GM12878 (cell line): Measurements from ENCODE around the gene SLC9A8. TPM values are rescaled to one million over a fixed set of nuclear protein-coding genes. Genes with fewer than 3 reads are reported as not detected.

Experiments used
- ATAC-seq: fragments of 200-7000 bp; cut with Tn5 transposase; 3 replicates; pipeline ENCODE4 v1.9.1; 2020; ENCODE audit warnings: mild to moderate bottlenecking, moderate library complexity
- BruUV-seq: library from RNA; stranded (reverse); fragments of 400-500 nt; replicated peaks from 2 replicates; lab custom pipeline; 2021; lab: Mats Ljungman, UMichigan
- CTCF ChIA-PET: fragments of 300-600 bp; sonication (Branson Sonifier 250); formaldehyde crosslinking; extraction: SDS; loops from one replicate; lab custom pipeline; 2021; ENCODE audit warnings: inconsistent platforms; lab: Yijun Ruan, JAX
- POLR2A ChIA-PET: fragments of 350-600 bp; formaldehyde crosslinking; extraction: SDS; loops from one replicate; lab custom pipeline; 2021; ENCODE audit warnings: inconsistent platforms; lab: Charles Lee
- RAD21 ChIA-PET: fragments of 300-600 bp; sonication (Branson Sonifier 250); formaldehyde crosslinking; loops from one replicate; lab custom pipeline; 2023; ENCODE audit warnings: antibody characterized with exemption; ENCODE audit not compliant: unreplicated experiment; lab: Charles Lee
- SMC1A ChIA-PET: fragments of 300-600 bp; sonication (Branson Sonifier 250); formaldehyde crosslinking; loops from one replicate; lab custom pipeline; 2023; ENCODE audit not compliant: unreplicated experiment, uncharacterized antibody; lab: Charles Lee
- DNase-seq: peaks from one replicate; pipeline ENCODE4 v3.0.0-alpha.2; 2011; ENCODE audit warnings: low read depth, low spot score
- FAIRE-seq: peaks from 3 replicates; lab custom pipeline; 2011; peaks lifted over from hg19 to GRCh38; lab: Jason Lieb, UNC
- H2AFZ ChIP-seq: 2 replicates; pipeline ENCODE4 v1.6.0; 2011; ENCODE audit warnings: low read depth, low read length, control low read depth; ENCODE audit not compliant: control insufficient read depth
- H3K27ac ChIP-seq: 2 replicates; pipeline ENCODE4 v1.5.1; 2011; ENCODE audit warnings: control low read depth; ENCODE audit not compliant: control insufficient read depth, insufficient read depth
- H3K27me3 ChIP-seq, 2 experiments: replicated peaks in 1 of 2; 2 replicates each; pipeline versions ENCODE4 v1.6.0 to v1.6.1; 2011; ENCODE audit warnings: low read length in 1 of 2; ENCODE audit not compliant: control insufficient read depth in 2 of 2, insufficient read depth in 2 of 2
- H3K36me3 ChIP-seq, 2 experiments: 2 replicates each; pipeline ENCODE4 v1.5.1; 2011; ENCODE audit warnings: low read length in 1 of 2; ENCODE audit not compliant: control insufficient read depth in 2 of 2, insufficient read depth in 2 of 2
- H3K4me1 ChIP-seq: 2 replicates; pipeline ENCODE4 v1.6.1; 2011; ENCODE audit warnings: mild to moderate bottlenecking, low read length, moderate library complexity, mixed read lengths; ENCODE audit not compliant: control insufficient read depth, insufficient read depth
- H3K4me2 ChIP-seq: 2 replicates; pipeline ENCODE4 v1.6.0; 2011; ENCODE audit warnings: control low read depth; ENCODE audit not compliant: control insufficient read depth, insufficient read depth
- H3K4me3 ChIP-seq: fragments of 200-600 bp; sonication (generic); 2 replicates; pipeline ENCODE4 v1.5.1; 2016
- H3K79me2 ChIP-seq: 2 replicates; pipeline ENCODE4 v1.6.0; 2011; ENCODE audit warnings: low read length; ENCODE audit not compliant: control insufficient read depth, insufficient read depth
- H3K9ac ChIP-seq: 2 replicates; pipeline ENCODE4 v1.8.0; 2011; ENCODE audit warnings: low read length, control low read depth, mixed read lengths; ENCODE audit not compliant: control insufficient read depth, insufficient read depth
- H3K9me3 ChIP-seq: replicated peaks from 3 replicates; pipeline ENCODE4 v1.5.1; 2011; ENCODE audit warnings: mild to moderate bottlenecking, low read length; ENCODE audit not compliant: control insufficient read depth, insufficient read depth
- H4K20me1 ChIP-seq: 2 replicates; pipeline ENCODE4 v1.6.0; 2011; ENCODE audit not compliant: control insufficient read depth, insufficient read depth
- BMI1 ChIP-seq: fragments of 450-650 bp; IDR thresholded peaks from 2 replicates; pipeline ENCODE4 v1.6.1; 2016; ENCODE audit warnings: mild to moderate bottlenecking, moderate library complexity, borderline replicate concordance
- BRCA1 ChIP-seq: IDR thresholded peaks from 2 replicates; pipeline ENCODE4 v1.6.1; 2011; ENCODE audit warnings: low read depth, low read length, improper control_type of control experiment
- FOXK2 ChIP-seq: fragments of 450-650 bp; IDR thresholded peaks from 2 replicates; pipeline ENCODE4 v1.6.1; 2017; ENCODE audit warnings: mild to moderate bottlenecking, moderate library complexity
- FOXM1 ChIP-seq: IDR thresholded peaks from 2 replicates; pipeline ENCODE4 v1.6.1; 2012; ENCODE audit warnings: low read depth, mild to moderate bottlenecking, inconsistent platforms, low read length, moderate library complexity
- IKZF2 ChIP-seq, 2 experiments: fragments of 450-650 bp; IDR thresholded peaks; 2 replicates each; pipeline ENCODE4 v1.6.1; 2017; ENCODE audit warnings: mild to moderate bottlenecking in 2 of 2, moderate library complexity in 2 of 2
- MYC ChIP-seq: IDR thresholded peaks from 2 replicates; pipeline ENCODE4 v1.6.1; 2011; ENCODE audit warnings: mild to moderate bottlenecking, low read length, moderate library complexity, inconsistent platforms; ENCODE audit not compliant: insufficient read depth, insufficient replicate concordance, insufficient read length, severe bottlenecking
- NBN ChIP-seq: fragments of 450-650 bp; IDR thresholded peaks from 2 replicates; pipeline ENCODE4 v1.6.1; 2016
- NFYA ChIP-seq: IDR thresholded peaks from 2 replicates; pipeline ENCODE4 v1.6.1; 2011; ENCODE audit warnings: low read depth, mild to moderate bottlenecking, low read length, improper control_type of control experiment, borderline replicate concordance
- RAD21 ChIP-seq: IDR thresholded peaks from 2 replicates; pipeline ENCODE4 v1.6.1; 2011; ENCODE audit warnings: mild to moderate bottlenecking, low read depth, low read length, moderate library complexity; ENCODE audit not compliant: insufficient read depth
- RCOR1 ChIP-seq: conservative IDR thresholded peaks from 2 replicates; pipeline ENCODE4 v1.6.1; 2012; ENCODE audit warnings: low read depth, low read length, improper control_type of control experiment
- SUZ12 ChIP-seq: fragments of 200-600 bp; sonication (generic); IDR thresholded peaks from one replicate; pipeline ENCODE4 v1.6.1; 2018; ENCODE audit warnings: antibody characterized with exemption, mild to moderate bottlenecking; ENCODE audit not compliant: unreplicated experiment
- TCF12 ChIP-seq: IDR thresholded peaks from 2 replicates; pipeline ENCODE4 v1.6.1; 2011; ENCODE audit warnings: low read depth, mild to moderate bottlenecking, low read length
- ZZZ3 ChIP-seq: IDR thresholded peaks from 2 replicates; pipeline ENCODE4 v1.6.1; 2011; ENCODE audit warnings: low read depth; ENCODE audit not compliant: control insufficient read depth, insufficient read length
- WGBS: methylation state at CpG from one replicate; pipeline ENCODE4 v1.1.6; 2016; ENCODE audit warnings: low lambda C conversion rate; ENCODE audit not compliant: insufficient replicate concordance, insufficient coverage; ENCODE audit errors: missing lambda C conversion rate; 5-methylcytosine and 5-hydroxymethylcytosine counted together
- in situ Hi-C: fragments of 300-500 bp; cut with MboI; formaldehyde crosslinking; loops from 9 replicates; pipeline ENCODE4 v1.14.3; 2018; ENCODE audit warnings: mixed read lengths
- intact Hi-C: fragments of 100-400 bp; cut with micrococcal nuclease; formaldehyde crosslinking; loops from one replicate; pipeline ENCODE4 v1.14.2; 2022; ENCODE audit not compliant: unreplicated experiment
- polyA plus RNA-seq, 11 experiments: library from polyadenylated mRNA; depleted of rRNA in 4 of 11; unstranded in 6 of 11; stranded (reverse) in 5 of 11; fragments of >200 nt; fragmentation: Nextera tagmentation in 4 of 11; fragmentation: Illumina TruSeq in 1 of 11; extraction: Ambion mirVana in 4 of 11; extraction: Trizol in 1 of 11; gene quantifications; 1 replicate in 1 of 11; 2 replicates in 10 of 11; pipeline versions ENCODE4 v1.2.1 to v1.2.3, GENCODE V29; 2011 to 2016; ENCODE audit warnings: inconsistent platforms in 2 of 11, missing spikeins in 2 of 11, low read depth in 1 of 11
- total RNA-seq, 4 experiments: library from RNA; depleted of rRNA in 3 of 4; stranded (reverse); fragments of >200 nt in 3 of 4; fragmentation: Illumina TruSeq in 1 of 4; extraction: Trizol in 1 of 4; gene quantifications; 2 replicates each; pipeline versions ENCODE4 v1.2.1 to v1.2.3, GENCODE V29; 2013 to 2021

SLC9A8 gene
- total and polyA plus RNA-seq, 10 of the 15 experiments (the other 5 are each of a cell fraction or from before 2014, with no cell fraction given), result 0.40 to 15.5 (median 6.5) TPM

GRCh38 chr20:49907405-49908257 is 95.0 kb downstream of the SLC9A8 start:
- WGBS, result 100% methylated on average over 18 of the region's 19 CpGs
- H2AFZ ChIP-seq, result no peak overlapping the region
- no peak overlapping the region for H3K4me2 ChIP-seq
- intact Hi-C loops (no loop called here), in situ Hi-C loops (no loop called here)
- no peak overlapping the region for H3K4me3 ChIP-seq
- ChIA-PET SMC1A (no interaction called here), POLR2A (no interaction called here), CTCF (interaction anchor here (1.5 kb wide), 1 partner anchor 30 kb away, joined by 4 read pairs; no protein-coding TSS in a partner anchor), RAD21 (no interaction called here)
- FAIRE-seq, result no peak
- TF ChIP-seq SUZ12 (no peak), FOXK2 (no peak), ZZZ3 (no peak), MYC (no peak), NBN (no peak), BMI1 (no peak), NFYA (no peak), TCF12 (no peak), BRCA1 (no peak), IKZF2 (IDR thresholded peaks at IDR 0.05) (no peak), RCOR1 (no peak), RAD21 (no peak), FOXM1 (no peak)
- BruUV-seq, result no TSS peak
- H3K9me3 ChIP-seq, result no peaks in the 10 kb centered on the region
- H3K27me3 ChIP-seq, result no peaks in the 10 kb centered on the region
- no peaks in the 10 kb centered on the region; the same call in 1 of the 2 replicates for H4K20me1 ChIP-seq
- ATAC-seq, result no peak
- DNase-seq, result no peak
- peaks cover 20 to 23% of the 10 kb centered on the region in 2 experiments; a peak in 3 of 4 replicates for H3K36me3 ChIP-seq
- H3K27ac ChIP-seq, result no peak overlapping the region
- H3K4me1 ChIP-seq, result no peaks in the 10 kb centered on the region
- H3K79me2 ChIP-seq, result peaks cover 7% of the 10 kb centered on the region
- H3K9ac ChIP-seq, result no peak overlapping the region
